MM.1S (cell line): ENCODE results near the gene POLRMT.

Experiments used
- DNase-seq: peaks from one replicate; pipeline ENCODE4 v3.0.0-alpha.2; 2015
- H2AFZ ChIP-seq: fragments of 300-600 bp; sonication (generic); 2 replicates; pipeline ENCODE4 v1.6.0; 2016; ENCODE audit warnings: antibody characterized with exemption, low read length
- H3F3A ChIP-seq: fragments of 300-600 bp; sonication (generic); 2 replicates; pipeline ENCODE4 v1.6.1; 2016; ENCODE audit warnings: mild to moderate bottlenecking, antibody characterized with exemption, low read length, moderate library complexity, mixed read lengths; ENCODE audit not compliant: insufficient read depth
- H3K27ac ChIP-seq: fragments of 300-600 bp; sonication (generic); 2 replicates; pipeline ENCODE4 v1.5.1; 2016; ENCODE audit warnings: mild to moderate bottlenecking, low read length
- H3K27me3 ChIP-seq: fragments of 300-600 bp; sonication (generic); replicated peaks from 2 replicates; pipeline ENCODE4 v1.6.0; 2016; ENCODE audit warnings: low read length; ENCODE audit not compliant: insufficient read depth
- H3K36me3 ChIP-seq: fragments of 300-600 bp; sonication (generic); replicated peaks from 2 replicates; pipeline ENCODE4 v1.6.1; 2016; ENCODE audit warnings: mild to moderate bottlenecking, low read length, mixed read lengths; ENCODE audit not compliant: insufficient read depth
- H3K4me1 ChIP-seq: fragments of 300-600 bp; sonication (generic); 2 replicates; pipeline ENCODE4 v1.6.1; 2016; ENCODE audit warnings: low read length, mixed read lengths
- H3K4me2 ChIP-seq: fragments of 300-600 bp; sonication (generic); 2 replicates; pipeline ENCODE4 v1.6.0; 2016; ENCODE audit warnings: low read depth, low read length
- H3K4me3 ChIP-seq: fragments of 300-600 bp; sonication (generic); 2 replicates; pipeline ENCODE4 v1.5.1; 2016; ENCODE audit warnings: low read length, mixed read lengths
- H3K79me2 ChIP-seq: fragments of 300-600 bp; sonication (generic); 2 replicates; pipeline ENCODE4 v1.6.1; 2016; ENCODE audit warnings: mixed run types, low read length, mixed read lengths
- H3K9ac ChIP-seq: fragments of 300-600 bp; sonication (generic); 2 replicates; pipeline ENCODE4 v1.6.1; 2016; ENCODE audit warnings: low read length, mixed read lengths
- H3K9me2 ChIP-seq: fragments of 300-600 bp; sonication (generic); replicated peaks from 2 replicates; pipeline ENCODE4 v1.6.1; 2016; ENCODE audit warnings: mild to moderate bottlenecking, low read length, mixed read lengths; ENCODE audit not compliant: insufficient read depth
- H3K9me3 ChIP-seq: fragments of 300-600 bp; sonication (generic); replicated peaks from 2 replicates; pipeline ENCODE4 v1.6.1; 2016; ENCODE audit warnings: mild to moderate bottlenecking, low read length, mixed read lengths; ENCODE audit not compliant: insufficient read depth
- H4K20me1 ChIP-seq: fragments of 300-600 bp; sonication (generic); 2 replicates; pipeline ENCODE4 v1.6.1; 2016; ENCODE audit warnings: mild to moderate bottlenecking, low read length, moderate library complexity, mixed read lengths; ENCODE audit not compliant: insufficient read depth
- CTCF ChIP-seq: fragments of 300-600 bp; sonication (generic); IDR thresholded peaks from 2 replicates; pipeline ENCODE4 v1.5.1; 2016; ENCODE audit warnings: antibody characterized with exemption, low read length, mixed read lengths
- EZH2 ChIP-seq: fragments of 300-600 bp; sonication (generic); optimal IDR thresholded peaks from 2 replicates; pipeline ENCODE3; 2017; ENCODE audit warnings: low read depth, mild to moderate bottlenecking, antibody characterized with exemption, low read length, mixed read lengths
- EZH2phosphoT487 ChIP-seq: fragments of 300-600 bp; sonication (generic); IDR thresholded peaks from 2 replicates; pipeline ENCODE4 v1.6.1; 2018; ENCODE audit warnings: antibody characterized with exemption, low read length

Gene POLRMT

GRCh38 chr19:662207-662961 lies 29.0 kb upstream of the POLRMT start:
- peak overlapping the region; percentile 98 for H3K4me2 ChIP-seq
- peaks cover 19% of the 10 kb centered on the region for H3K4me1 ChIP-seq
- H3K27me3 ChIP-seq, result peaks cover 17% of the 10 kb centered on the region; the same call in 1 of the 2 replicates
- peak overlapping the region; percentile 90 for H3K4me3 ChIP-seq
- peaks cover 36% of the 10 kb centered on the region for H4K20me1 ChIP-seq
- DNase-seq, result peak; percentile 78
- TF ChIP-seq EZH2phosphoT487, result no peak
- TF ChIP-seq CTCF, result no peak
- TF ChIP-seq EZH2, result no peak
- no peaks in the 10 kb centered on the region for H3K9me2 ChIP-seq
- peaks cover 30% of the 10 kb centered on the region for H3F3A ChIP-seq
- peaks cover 10% of the 10 kb centered on the region; the same call in 1 of the 2 replicates for H3K36me3 ChIP-seq
- no peaks in the 10 kb centered on the region for H3K9me3 ChIP-seq
- H3K79me2 ChIP-seq, result peaks cover 59% of the 10 kb centered on the region
- H3K9ac ChIP-seq, result peak overlapping the region; percentile 99
- H3K27ac ChIP-seq, result peak overlapping the region; percentile 92
- no peak overlapping the region for H2AFZ ChIP-seq

- peaks cover 44% of the 10 kb centered on the region for H4K20me1 ChIP-seq
- peak overlapping the region; percentile 99 for H3K9ac ChIP-seq
- peaks cover 30% of the 10 kb centered on the region for H3F3A ChIP-seq
- H3K27me3 ChIP-seq, result peaks cover 11% of the 10 kb centered on the region; the same call in 1 of the 2 replicates
- H3K9me2 ChIP-seq, result no peaks in the 10 kb centered on the region
- H3K36me3 ChIP-seq, result peaks cover 14% of the 10 kb centered on the region
- TF ChIP-seq EZH2phosphoT487 (no peak), CTCF (no peak), EZH2 (no peak)
- peak overlapping the region; percentile 92 for H3K27ac ChIP-seq
- DNase-seq, result peak; percentile 87
- H3K9me3 ChIP-seq, result no peaks in the 10 kb centered on the region
- H3K4me1 ChIP-seq, result peaks cover 19% of the 10 kb centered on the region
- H3K79me2 ChIP-seq, result peaks cover 67% of the 10 kb centered on the region
- peak overlapping the region; percentile 98 for H3K4me2 ChIP-seq
- H3K4me3 ChIP-seq, result peak overlapping the region; percentile 90
- H2AFZ ChIP-seq, result no peak overlapping the region
Measured at GRCh38 chr19:661427-662196, 28.3 kb upstream of the POLRMT start.

GRCh38 chr19:660793-661426 lies 27.6 kb upstream of the POLRMT start:
- Histone ChIP-seq H3K9ac (peak overlapping the region; percentile 99), H3K79me2 (peaks cover 74% of the 10 kb centered on the region), H3K9me2 (no peaks in the 10 kb centered on the region), H3K36me3 (peaks cover 16% of the 10 kb centered on the region), H2AFZ (no peak overlapping the region), H3K4me2 (peak overlapping the region; percentile 98), H3K9me3 (no peaks in the 10 kb centered on the region), H3K27ac (peak overlapping the region; percentile 92), H4K20me1 (peaks cover 51% of the 10 kb centered on the region), H3K4me3 (peak overlapping the region; percentile 90), H3K4me1 (peaks cover 19% of the 10 kb centered on the region), H3F3A (peaks cover 30% of the 10 kb centered on the region), H3K27me3 (peaks cover 3% of the 10 kb centered on the region; the same call in 1 of the 2 replicates)
- DNase-seq, result no peak
- TF ChIP-seq EZH2 (no peak), EZH2phosphoT487 (no peak), CTCF (no peak)
